Activated CD8-positive, alpha-beta memory T cell treated with anti-CD3 and anti-CD28 coated beads for 1 hour (primary cell): ENCODE measurements around the gene FBXO7.
"Not testable (repeated sequence)": the region's sequence is repeated elsewhere in the genome, so short reads cannot be mapped to it uniquely, and the experiment has no call there.

ENCODE experiments used
- DNase-seq, 2 donors: peaks; one replicate each; pipeline ENCODE4 v3.0.0-alpha.2; 2020; ENCODE audit warnings: low read depth in 1 of 2; ENCODE audit errors: extremely low read depth in 1 of 2

Gene FBXO7

DNA sequence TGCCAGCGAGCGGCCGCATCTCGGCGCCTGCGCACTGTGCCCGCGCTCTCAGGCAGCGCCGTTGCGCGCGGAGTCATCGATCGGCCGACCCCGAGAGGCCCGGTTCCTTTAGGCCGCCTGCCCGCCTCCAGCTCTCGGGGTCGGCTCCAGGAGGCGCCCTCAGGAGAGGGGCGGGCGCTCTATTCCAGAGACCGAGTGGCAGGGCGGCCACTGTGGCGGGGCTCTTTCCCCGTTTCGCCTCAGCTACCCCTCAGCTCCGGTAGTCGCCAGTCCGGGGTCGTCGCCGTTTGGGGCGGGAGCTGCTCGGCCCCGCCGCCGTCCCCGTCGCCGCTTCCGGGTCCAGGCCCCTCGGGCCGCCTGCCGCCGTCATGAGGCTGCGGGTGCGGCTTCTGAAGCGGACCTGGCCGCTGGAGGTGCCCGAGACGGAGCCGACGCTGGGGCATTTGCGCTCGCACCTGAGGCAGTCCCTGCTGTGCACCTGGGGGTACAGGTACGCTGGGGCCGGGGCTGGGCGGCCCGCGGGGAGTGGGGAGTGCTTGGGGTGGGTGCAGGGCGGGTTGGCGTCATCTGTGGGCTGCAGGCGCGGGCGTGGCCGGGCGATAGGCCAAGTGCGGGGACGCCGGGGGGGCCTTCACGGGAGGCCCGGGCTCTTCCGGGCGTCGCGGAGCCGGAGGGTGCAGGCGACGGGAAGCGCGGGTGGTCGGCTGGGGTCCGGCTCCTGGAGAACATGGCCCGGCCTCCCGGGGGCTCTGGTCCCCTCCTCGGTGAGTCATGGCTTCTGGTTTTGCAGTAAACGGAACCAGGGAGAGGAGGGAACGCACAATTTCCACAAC is at the start of gene FBXO7:
Gene FBXO7, plus strand, starts transcription at position 177 of the 833 bp plus-strand sequence. Its CDS starts 192 bp downstream, at position 369.
- DNase-seq: peak; percentile 71 to 79

DNA sequence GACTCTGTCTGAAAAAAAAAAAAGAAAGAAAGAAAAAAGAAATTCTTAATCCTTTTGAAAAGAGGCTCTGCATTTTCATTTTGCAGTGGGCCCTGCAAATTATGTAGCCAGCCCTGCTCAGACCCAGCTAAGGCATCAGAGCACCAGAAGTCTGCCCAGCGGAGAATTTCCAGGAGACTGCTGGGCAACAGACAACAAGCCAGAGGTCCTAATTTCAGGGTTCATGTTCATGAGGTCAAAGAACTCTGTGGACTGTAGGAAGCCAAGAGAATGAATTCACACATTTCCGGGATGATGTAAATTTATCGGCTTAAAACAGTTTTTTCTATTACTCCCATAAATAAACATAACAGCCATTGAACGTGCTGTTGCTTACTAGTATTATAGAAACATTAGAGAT is 47.7 kb upstream of the FBXO7 start:
- DNase-seq: no peak

DNA sequence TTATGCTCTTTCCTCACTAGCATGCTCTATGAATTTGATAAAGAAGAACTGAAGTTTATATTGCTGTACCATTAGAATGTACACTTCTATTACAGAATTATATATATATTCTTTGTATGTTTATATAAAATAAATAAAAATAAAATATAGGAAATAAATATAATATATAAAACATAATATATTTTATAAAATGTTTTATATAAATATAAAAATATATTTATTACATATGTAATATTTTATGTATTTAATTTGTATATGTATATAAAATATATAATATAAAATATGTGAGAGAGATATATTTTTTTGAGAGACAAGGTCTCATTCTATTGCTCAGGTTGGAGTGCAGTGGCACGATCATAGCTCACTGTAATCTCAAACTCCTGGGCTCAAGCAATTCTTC is 44.3 kb upstream of the FBXO7 start:
- DNase-seq: no peak

DNA sequence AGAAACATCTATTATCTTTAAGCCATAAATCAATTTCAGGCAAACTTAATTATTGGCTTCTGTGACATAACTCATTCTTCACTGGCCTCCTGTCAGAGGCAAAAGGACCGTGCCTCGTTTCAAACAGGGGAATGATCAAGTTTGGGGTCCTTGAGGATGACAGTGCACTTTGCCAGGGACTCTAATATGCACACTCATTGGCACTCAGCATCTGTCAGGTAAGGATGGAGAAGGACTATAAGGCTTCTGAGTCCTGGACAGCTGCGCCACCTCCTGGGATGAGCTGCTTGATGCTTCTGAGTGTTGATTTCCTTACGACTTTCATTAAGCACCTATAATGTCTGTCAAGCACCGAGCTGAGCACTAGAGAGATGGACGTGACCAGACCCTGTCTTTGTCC is 30.5 kb upstream of the FBXO7 start:
- no peak for DNase-seq

DNA sequence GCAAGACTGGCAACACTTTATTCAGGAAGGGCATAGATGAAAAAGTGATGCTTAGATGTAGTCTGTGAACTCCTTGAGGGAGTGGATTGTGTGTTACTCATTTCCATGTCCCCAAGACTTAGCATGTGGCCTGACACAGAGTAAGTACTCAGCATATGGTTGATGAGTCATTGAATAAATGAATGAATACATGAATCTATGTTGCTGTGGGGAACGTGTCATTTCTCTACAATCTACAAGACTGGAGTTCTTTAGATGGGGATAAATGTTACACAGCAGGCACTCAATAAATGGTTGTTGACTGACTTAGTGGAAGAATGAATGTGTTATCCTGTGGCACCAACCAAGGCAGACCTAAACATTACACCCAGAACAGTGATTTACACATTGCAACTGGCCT is 28.3 kb upstream of the FBXO7 start:
- DNase-seq: no peak

DNA sequence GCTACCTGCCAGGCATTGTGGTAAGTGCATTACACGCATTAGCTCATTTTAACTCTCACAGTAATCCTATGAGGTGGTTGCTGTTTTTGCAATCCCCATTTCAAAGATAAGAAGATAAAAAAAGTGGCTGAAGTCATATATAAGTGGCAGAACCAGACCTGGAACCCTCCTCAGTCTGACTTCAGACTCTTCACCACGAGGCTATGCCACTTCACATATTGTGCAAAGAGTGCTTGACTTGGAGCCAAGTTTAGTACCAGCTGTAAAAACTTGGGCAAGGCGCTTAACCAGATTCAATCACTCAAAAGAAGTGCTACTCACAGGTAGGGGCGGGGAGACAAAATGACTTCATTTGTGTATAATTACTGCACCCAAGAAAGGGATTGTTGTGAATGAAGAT is 25.6 kb upstream of the FBXO7 start:
- DNase-seq: no peak

DNA sequence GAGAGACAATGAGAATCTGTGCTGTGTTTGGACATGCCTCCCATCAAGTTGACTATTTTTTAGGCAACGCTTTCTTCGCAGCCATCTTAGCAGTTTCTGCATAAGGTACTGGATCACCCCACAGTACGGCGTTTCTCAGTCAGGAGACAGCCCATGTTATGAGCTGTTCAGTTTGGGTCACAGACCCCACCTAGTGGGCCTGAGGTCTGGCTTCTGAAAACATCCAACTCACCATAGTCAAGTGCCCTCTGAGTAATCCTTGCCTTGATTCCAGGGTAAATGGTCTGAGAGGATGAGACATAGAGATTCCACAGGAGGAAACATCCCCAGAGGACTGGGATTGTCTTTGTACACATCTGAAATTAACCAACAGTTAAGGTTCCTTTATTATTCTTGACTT is 17.6 kb upstream of the FBXO7 start:
- DNase-seq: no peak

DNA sequence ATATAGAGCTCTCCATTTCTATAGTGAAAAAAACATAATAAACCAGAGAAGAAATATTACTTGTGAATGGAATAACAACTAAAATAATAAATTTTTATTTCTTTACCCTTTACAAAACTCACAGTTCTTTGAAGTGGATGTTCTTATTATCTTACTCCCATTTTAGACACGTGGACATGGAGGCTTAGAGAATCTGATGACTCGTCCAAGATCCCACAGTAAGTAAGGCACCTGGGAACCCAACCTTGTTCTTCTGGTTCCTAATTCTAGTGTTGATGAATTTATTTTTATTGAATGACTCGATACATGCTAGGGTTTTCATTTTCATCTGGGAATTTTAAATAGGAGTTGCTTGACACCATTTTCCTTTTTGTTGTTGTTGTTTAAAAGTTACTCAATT is 12.2 kb upstream of the FBXO7 start:
- DNase-seq: no peak

DNA sequence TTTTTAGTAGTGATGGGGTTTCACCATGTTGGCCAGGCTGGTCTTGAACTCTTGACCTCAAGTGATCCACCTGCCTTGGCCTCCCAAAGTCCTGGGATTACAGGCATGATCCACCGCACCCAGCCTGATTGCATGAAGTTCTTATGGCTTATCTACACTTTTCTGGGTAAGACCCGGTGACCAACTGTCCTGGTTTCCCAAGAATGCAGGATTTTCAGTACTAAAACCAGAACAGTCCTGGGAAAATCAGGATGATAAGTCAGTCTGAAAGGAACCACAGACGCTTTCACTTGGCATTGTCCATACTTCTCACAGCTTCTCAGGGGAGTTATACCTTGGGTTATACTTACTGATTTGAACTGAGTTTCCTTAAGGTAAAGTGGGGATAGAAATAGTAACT is 8.9 kb upstream of the FBXO7 start:
- DNase-seq: no peak

DNA sequence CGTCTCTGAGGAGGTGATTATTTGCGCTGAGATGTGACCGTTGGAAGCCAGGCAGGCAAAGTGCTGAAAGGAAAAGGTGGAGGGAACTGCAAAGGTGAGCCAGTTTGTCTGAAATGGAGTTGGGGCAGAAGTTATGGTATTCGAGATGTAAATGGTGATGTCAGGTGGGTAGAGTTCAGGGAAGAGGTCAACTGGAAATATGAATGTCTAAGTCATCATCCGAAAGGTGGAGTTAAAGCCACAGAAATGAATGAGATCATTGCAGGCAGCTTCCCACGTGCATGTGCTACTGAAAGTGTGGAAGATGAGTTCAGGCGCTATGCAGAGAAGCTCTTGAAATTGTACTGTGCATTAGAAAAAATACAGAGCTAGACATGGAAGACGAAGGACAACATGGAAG is 8.1 kb upstream of the FBXO7 start:
- DNase-seq: no peak

DNA sequence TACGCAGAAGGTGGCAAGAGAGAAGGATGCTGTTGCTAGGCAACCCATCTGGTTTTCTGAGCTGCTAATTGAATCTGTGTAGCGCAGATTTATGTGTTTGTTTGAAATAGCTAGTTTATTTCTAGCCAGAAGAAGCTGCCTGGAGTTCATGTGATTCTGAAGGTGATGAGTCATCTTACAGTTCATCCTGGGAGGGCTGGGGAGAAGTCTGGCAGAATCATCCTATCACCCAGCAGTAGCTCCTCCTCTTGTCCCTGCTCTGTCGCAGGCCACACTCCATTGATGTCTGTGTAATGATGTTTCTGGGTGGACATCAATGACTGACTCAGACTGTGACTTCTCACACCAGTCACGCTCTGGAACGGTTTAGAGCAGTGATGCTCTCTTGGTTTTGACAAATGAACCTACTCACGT is 4.8 kb upstream of the FBXO7 start:
- DNase-seq: no peak

DNA sequence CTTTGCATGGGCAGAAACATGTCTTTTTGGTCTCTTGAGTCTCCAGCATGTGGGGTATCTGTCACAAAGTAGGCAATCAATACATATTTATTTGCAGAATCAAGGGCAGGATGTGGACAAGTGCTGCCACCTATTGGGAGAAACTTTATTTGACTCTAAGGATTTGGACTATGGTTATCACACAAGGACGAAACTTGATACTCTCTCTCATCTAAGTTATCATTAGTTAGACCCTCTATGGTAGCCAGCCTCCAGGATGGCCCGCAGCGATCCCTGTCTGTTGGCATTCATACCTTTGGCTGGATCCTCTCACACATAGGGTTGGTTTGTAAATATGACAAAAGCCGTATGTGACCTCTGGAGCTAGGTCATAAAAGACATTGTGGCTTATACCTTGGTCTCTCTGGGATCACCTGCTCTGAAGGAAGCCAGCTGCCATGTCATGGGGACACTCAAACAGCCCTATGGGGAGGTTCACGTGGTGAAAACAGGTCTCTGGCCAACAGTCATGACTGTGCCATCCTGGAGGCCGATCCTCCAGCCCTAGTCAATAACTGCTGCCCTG is 1.1 kb upstream of the FBXO7 start:
- DNase-seq: no peak

DNA sequence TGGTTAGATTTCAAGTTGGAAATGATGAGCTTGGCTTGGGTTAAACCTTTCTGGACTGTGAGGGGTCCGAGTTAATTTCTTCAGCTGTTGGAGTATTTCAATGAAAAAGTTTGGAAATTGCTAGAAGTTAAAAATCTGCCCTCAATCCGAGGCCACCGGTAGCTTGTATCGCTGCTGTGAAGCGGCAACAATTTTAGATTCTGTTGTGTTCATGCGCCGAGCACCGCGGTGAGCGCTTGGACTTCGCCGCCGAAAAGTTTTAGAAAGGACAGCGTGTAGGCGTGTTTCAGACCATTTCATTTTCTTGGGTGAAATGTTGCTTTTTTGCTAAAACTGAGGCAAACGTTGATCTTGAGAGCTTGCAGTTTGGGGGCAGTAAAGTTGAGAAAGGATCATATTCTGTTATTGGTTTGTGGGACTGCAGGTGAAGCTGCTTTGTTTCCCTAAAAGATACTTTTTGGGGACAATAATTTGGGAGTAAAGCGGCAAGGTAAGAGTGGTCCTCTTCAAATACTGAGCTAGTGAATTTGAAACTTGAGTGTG is 928 bp downstream of the FBXO7 start:
- DNase-seq: no peak

DNA sequence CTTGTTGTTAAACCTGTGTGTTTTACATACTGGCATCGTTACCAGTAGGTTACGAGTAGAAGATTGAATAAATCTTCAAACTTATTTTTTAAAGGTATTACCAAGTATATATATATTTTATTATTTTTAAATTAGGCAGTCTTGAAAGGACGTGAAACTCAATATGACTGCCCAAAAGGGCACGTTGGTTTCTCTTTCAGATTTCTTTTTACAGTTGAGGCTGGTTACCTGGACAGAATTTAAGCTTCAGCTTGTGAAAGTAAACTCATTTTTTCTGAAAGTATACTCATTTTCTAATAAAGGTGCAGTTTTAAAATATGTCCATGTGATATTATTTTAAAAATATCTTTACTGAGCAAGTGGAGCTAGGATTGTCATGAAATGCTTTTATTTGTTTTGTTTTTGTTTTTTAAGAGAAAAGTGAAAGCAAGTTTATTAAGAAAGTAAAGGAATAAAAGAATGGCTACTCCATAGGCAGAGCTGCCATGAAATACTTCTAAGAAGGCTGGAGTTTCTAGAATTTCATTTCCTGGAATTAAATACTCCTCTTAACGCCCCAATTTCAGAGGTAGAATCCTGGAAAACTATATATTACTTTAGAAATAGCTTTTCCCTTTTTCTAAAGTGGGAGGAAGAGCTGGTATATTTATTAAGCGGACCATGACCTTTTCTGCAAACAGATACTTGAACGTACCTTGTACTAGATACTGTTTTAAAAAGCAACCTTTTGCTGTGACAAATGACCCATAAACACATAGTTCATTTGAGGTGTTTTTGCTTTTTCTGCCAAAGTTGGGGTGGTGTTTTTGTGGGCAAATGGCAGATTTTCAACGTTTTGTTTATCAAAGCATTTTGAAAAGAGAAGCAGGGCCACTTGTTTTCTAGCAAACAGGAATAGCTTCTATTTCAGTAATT is 1.9 kb downstream of the FBXO7 start:
- DNase-seq: no peak

DNA sequence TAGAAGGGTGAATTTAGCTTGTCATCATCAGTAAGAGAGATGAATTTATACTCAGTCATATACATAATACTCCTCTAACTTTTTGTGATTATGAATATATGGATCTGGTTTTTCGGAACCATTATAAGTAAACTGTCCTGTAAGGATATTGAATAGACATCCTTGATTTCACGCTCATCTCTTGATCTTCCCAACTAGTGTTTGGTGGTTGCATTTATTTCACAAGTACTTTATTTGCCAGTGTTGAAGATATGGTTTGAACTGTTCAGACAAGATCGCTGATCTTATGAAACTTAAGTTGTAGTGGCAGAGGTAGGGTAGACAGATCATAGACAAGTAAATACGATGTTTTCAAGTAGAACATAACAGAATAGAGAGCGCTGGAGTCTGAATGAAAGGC is 3.0 kb downstream of the FBXO7 start:
- DNase-seq: no peak

DNA sequence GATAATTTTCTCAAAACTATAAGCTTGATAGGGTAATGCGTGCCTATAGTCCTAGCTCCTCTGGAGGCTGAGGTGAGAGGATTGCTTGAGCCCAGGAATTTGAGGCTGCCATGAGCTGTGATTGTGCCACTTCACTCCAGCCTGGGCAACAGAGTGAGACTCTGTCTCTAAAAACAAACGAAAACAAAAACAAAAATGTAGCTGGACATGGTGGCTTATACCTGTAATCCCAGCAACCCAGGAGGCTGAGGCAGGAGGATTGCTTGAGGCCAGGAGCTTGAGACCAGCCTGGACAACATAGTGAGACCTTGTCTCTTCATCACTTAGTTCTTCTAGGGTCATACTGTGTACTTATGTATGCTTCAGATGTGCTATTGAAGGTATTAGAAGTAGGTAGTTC is 3.9 kb downstream of the FBXO7 start:
- not testable (repeated sequence) for DNase-seq

DNA sequence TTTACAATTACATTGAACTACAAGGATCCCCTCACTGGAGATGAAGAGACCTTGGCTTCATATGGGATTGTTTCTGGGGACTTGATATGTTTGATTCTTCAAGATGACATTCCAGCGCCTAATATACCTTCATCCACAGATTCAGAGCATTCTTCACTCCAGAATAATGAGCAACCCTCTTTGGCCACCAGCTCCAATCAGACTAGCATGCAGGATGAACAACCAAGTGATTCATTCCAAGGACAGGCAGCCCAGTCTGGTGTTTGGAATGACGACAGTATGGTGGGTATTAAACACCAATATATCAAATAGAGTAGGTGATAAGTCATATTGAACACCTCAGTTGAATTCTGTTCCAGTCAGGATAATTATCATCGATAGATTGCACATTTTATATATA is 4.4 kb downstream of the FBXO7 start:
- no peak for DNase-seq

DNA sequence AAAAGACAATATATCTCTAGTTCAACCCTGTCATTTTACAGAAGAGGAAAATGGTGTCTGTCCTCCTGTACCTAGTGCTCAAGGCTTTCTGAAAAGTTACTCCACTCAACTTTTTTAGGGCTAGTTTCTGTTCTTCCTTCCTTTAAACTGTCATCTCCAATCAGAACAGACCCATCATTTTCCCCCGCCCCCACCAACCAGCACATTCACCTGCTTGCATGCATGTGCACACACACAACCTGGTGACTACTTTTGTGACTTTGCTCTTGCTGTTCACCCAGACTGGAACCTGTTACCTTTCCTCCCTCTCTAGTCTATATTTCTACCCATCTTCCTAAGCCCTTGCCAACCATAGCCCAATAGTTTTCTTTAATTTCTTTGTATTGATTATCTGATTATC is 5.6 kb downstream of the FBXO7 start:
- no peak for DNase-seq

DNA sequence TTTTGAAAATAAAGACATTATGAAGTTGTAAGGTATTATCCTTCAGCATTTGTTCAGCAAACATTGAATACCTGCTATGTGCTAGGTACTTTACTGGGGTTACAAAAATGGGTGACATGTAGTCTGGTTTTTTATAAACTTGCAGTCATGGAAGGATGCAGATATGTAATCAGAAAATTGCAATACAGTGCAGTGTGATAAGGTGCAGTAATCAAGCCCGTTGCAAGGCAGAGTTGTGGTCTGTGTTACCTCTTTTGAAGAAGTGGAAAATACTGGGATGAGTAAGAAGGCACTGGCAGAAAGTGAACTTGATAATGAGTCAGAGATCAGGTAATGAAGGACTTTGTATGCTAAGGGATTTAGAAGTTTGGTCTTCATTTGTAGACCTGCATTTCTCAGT is 8.1 kb downstream of the FBXO7 start:
- DNase-seq: no peak

DNA sequence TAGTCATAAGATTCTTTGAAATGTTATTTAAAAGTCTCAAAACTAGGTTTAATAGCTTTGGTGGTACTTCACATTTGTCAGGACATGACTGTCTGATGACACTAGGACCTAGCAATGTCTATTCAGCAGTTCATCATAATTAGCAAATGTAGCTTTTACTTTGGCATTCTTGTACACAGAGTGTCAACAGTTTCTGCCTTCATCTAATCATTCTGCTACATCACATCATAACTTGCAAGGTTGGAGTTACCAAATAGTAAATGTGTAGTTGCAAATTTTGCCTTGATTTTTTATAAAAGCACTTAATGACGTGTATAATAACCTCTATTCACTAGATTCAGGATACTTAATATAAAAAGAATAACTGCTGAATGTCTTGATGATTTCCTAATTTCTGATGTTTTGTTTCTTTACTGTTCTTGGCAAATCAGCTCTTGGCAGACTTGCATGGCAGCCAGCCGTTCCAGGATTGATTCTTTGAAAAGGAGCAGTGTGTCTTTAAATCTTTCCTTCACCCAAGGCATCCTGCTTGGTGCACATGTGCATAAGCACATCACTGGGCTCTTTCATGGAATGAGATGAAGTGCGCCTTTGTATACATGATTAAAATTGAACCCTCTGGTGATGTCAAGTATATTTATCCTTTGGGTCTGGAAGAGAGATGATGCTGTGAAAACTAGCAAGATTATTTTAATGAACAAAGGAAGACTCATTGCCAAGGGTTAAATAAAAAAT is 12.2 kb downstream of the FBXO7 start:
- no peak for DNase-seq

DNA sequence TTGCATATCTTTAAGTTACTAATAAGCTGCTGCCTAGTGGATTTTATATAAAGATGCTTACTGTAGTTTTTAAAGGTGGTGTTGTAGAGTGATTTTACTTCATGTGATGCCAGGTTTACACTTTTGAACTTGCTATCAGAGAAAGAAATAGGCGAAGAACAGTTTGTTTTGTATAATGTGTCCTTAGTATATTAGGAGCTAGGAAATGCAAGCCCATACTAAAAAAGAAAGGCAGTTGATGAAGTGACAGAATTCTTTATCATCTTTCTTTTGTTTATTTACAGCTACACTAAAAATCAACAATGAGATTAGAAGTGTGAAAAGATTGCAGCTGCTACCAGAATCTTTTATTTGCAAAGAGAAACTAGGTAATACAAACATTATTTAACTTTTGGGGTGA is 12.8 kb downstream of the FBXO7 start:
- DNase-seq: no peak
